SK-N-SH (cell line): ENCODE data around the gene RNASEH1. TPM values are rescaled to one million over a fixed set of nuclear protein-coding genes. Genes with fewer than 3 reads are reported as not detected.

ENCODE experiments used
- CTCF ChIA-PET: fragments of 300-600, 350-600 bp; formaldehyde crosslinking; extraction: SDS; loops from one replicate; lab custom pipeline; 2021; lab: Yijun Ruan, JAX
- POLR2A ChIA-PET: fragments of 350-600 bp; sonication (Branson Sonifier 250); formaldehyde crosslinking; extraction: SDS; loops from one replicate; lab custom pipeline; 2020; ENCODE audit warnings: antibody characterized with exemption, inconsistent platforms; lab: Yijun Ruan, JAX
- DNase-seq: peaks from one replicate; pipeline ENCODE4 v3.0.0; 2012
- H2AFZ ChIP-seq: fragments of 200-600 bp; sonication (generic); 2 replicates; pipeline ENCODE4 v1.8.1; 2016; ENCODE audit warnings: antibody characterized with exemption, mild to moderate bottlenecking, low read depth
- H3F3A ChIP-seq: fragments of 200-600 bp; sonication (generic); replicated peaks from 2 replicates; pipeline ENCODE3; 2016; ENCODE audit warnings: antibody characterized with exemption, mild to moderate bottlenecking; ENCODE audit not compliant: insufficient read depth
- H3K27ac ChIP-seq, 2 experiments: fragments of 200-500 bp in 1 of 2; fragments of 200-600 bp in 1 of 2; sonication (Bioruptor generic) in 1 of 2; sonication (generic), shearing (Covaris generic) in 1 of 2; 2 replicates each; pipeline versions ENCODE4 v1.5.1 to v1.6.1; 2014 to 2016; ENCODE audit warnings: low read depth in 2 of 2, inconsistent platforms in 1 of 2, low read length in 1 of 2, mild to moderate bottlenecking in 1 of 2, mixed read lengths in 1 of 2
- H3K27me3 ChIP-seq: fragments of 200-600 bp; sonication (generic), shearing (Covaris generic); 2 replicates; pipeline ENCODE4 v1.6.1; 2016; ENCODE audit warnings: mixed run types; ENCODE audit not compliant: insufficient read depth
- H3K36me3 ChIP-seq, 2 experiments: fragments of 200-500 bp in 1 of 2; fragments of 200-600 bp in 1 of 2; sonication (Bioruptor generic) in 1 of 2; sonication (generic) in 1 of 2; replicated peaks in 1 of 2; 2 replicates each; pipeline versions ENCODE3 to v1.5.1; 2014 to 2016; ENCODE audit warnings: low read length in 1 of 2, mild to moderate bottlenecking in 1 of 2; ENCODE audit not compliant: insufficient read depth in 2 of 2, control insufficient read depth in 1 of 2
- H3K4me1 ChIP-seq, 2 experiments: fragments of 200-500 bp in 1 of 2; fragments of 200-600 bp in 1 of 2; sonication (Bioruptor generic) in 1 of 2; sonication (generic), shearing (Covaris generic) in 1 of 2; 2 replicates each; pipeline versions ENCODE4 v1.5.1 to v1.6.1; 2014 to 2016; ENCODE audit warnings: low read depth in 1 of 2, low read length in 1 of 2, mixed run types in 1 of 2; ENCODE audit not compliant: insufficient read depth in 2 of 2, control insufficient read depth in 1 of 2
- H3K4me2 ChIP-seq: fragments of 200-600 bp; sonication (generic), shearing (Covaris generic); 2 replicates; pipeline ENCODE4 v1.6.1; 2017; ENCODE audit warnings: mixed run types
- H3K4me3 ChIP-seq, 2 experiments: fragments of 200-500 bp in 1 of 2; fragments of 200-600 bp in 1 of 2; sonication (Bioruptor generic) in 1 of 2; sonication (generic), shearing (Covaris generic) in 1 of 2; 2 replicates each; pipeline versions ENCODE4 v1.5.1 to v1.8.1; 2014 to 2016; ENCODE audit warnings: low read depth in 2 of 2, inconsistent platforms in 1 of 2, low read length in 1 of 2, mild to moderate bottlenecking in 1 of 2, mixed read lengths in 1 of 2, moderate library complexity in 1 of 2
- H3K79me2 ChIP-seq: fragments of 200-600 bp; sonication (generic); 2 replicates; pipeline ENCODE4 v1.8.1; 2017; ENCODE audit warnings: mild to moderate bottlenecking; ENCODE audit not compliant: insufficient read depth
- H3K9ac ChIP-seq: fragments of 200-600 bp; sonication (generic); 2 replicates; pipeline ENCODE4 v1.6.1; 2017; ENCODE audit warnings: mixed run types
- H3K9me2 ChIP-seq: fragments of 200-600 bp; sonication (generic); 2 replicates; pipeline ENCODE4 v1.6.1; 2017; ENCODE audit warnings: mixed run types
- H3K9me3 ChIP-seq: fragments of 200-600 bp; sonication (generic); 2 replicates; pipeline ENCODE4 v1.6.1; 2017; ENCODE audit warnings: mixed run types, mild to moderate bottlenecking, moderate library complexity
- H4K20me1 ChIP-seq: fragments of 200-600 bp; sonication (generic); 2 replicates; pipeline ENCODE4 v1.6.1; 2017; ENCODE audit warnings: mild to moderate bottlenecking, mixed run types; ENCODE audit not compliant: insufficient read depth
- CHD2 ChIP-seq: fragments of 150-350 bp; IDR thresholded peaks from 2 replicates; pipeline ENCODE4 v1.6.1; 2018; ENCODE audit warnings: low read length; ENCODE audit not compliant: partially characterized antibody
- EP300 ChIP-seq, 2 experiments: IDR thresholded peaks; 2 replicates each; pipeline versions ENCODE4 v1.4.0 to v1.6.1; 2012; ENCODE audit warnings: borderline replicate concordance in 1 of 2, low read depth in 1 of 2, low read length in 1 of 2
- EZH2phosphoT487 ChIP-seq: fragments of 200-600 bp; sonication (generic); IDR thresholded peaks from 2 replicates; pipeline ENCODE4 v1.6.1; 2017; ENCODE audit warnings: low read depth, mixed run types, mild to moderate bottlenecking, antibody characterized with exemption, moderate library complexity, borderline replicate concordance
- FOSL2 ChIP-seq: IDR thresholded peaks from 2 replicates; pipeline ENCODE4 v1.4.0; 2012; ENCODE audit warnings: low read depth, mild to moderate bottlenecking, moderate library complexity, borderline replicate concordance
- GABPA ChIP-seq: IDR thresholded peaks from 2 replicates; pipeline ENCODE4 v1.4.0; 2012; ENCODE audit warnings: low read depth, mild to moderate bottlenecking
- GATA2 ChIP-seq: sonication (generic); formaldehyde crosslinking; IDR thresholded peaks from 2 replicates; pipeline ENCODE4 v1.5.0; 2020; ENCODE audit warnings: mild to moderate bottlenecking, missing genetic modification reagents
- MEF2A ChIP-seq: IDR thresholded peaks from 2 replicates; pipeline ENCODE4 v1.4.0; 2012; ENCODE audit warnings: low read depth, borderline replicate concordance
- MXI1 ChIP-seq: IDR thresholded peaks from 2 replicates; pipeline ENCODE4 v1.6.1; 2012; ENCODE audit warnings: mild to moderate bottlenecking, low read depth, low read length, improper control_type of control experiment
- NFIC ChIP-seq: IDR thresholded peaks from 2 replicates; pipeline ENCODE4 v1.4.0; 2012; ENCODE audit warnings: borderline replicate concordance
- RXRA ChIP-seq: IDR thresholded peaks from 2 replicates; pipeline ENCODE4 v1.4.0; 2012; ENCODE audit warnings: low read depth, mild to moderate bottlenecking, borderline replicate concordance
- SIN3A ChIP-seq: IDR thresholded peaks from 2 replicates; pipeline ENCODE4 v1.6.1; 2012; ENCODE audit warnings: low read depth, mild to moderate bottlenecking, low read length, moderate library complexity, borderline replicate concordance
- SMC3 ChIP-seq: IDR thresholded peaks from 2 replicates; pipeline ENCODE4 v1.6.1; 2012; ENCODE audit warnings: low read depth, low read length, improper control_type of control experiment
- TAF1 ChIP-seq: IDR thresholded peaks from 2 replicates; pipeline ENCODE4 v1.6.1; 2012; ENCODE audit warnings: low read depth, mild to moderate bottlenecking, low read length, moderate library complexity, borderline replicate concordance
- TEAD4 ChIP-seq: IDR thresholded peaks from 2 replicates; pipeline ENCODE4 v1.4.0; 2012; ENCODE audit warnings: mild to moderate bottlenecking, borderline replicate concordance; ENCODE audit not compliant: insufficient read depth
- WGBS: methylation state at CpG from one replicate; pipeline ENCODE4 v1.1.6; 2017; ENCODE audit warnings: low lambda C conversion rate; 5-methylcytosine and 5-hydroxymethylcytosine counted together
- polyA plus RNA-seq, 3 experiments: library from polyadenylated mRNA; depleted of rRNA; stranded (reverse); fragments of >200 nt; gene quantifications; 2 replicates each; pipeline ENCODE4 v1.2.3, GENCODE V29; 2012
- TF ChIP-seq, protein P1 (sequence below): fragments of 150-350 bp; IDR thresholded peaks from 2 replicates; pipeline ENCODE4 v1.6.1; 2017; ENCODE audit warnings: antibody characterized with exemption, low read length, low read depth, borderline replicate concordance
- TF ChIP-seq, protein P2 (sequence below): IDR thresholded peaks from 2 replicates; pipeline ENCODE4 v1.4.0; 2012; ENCODE audit warnings: low read depth, borderline replicate concordance
- TF ChIP-seq, protein P3 (sequence below): IDR thresholded peaks from 2 replicates; pipeline ENCODE4; 2012
- TF ChIP-seq, protein P4 (sequence below): IDR thresholded peaks from 2 replicates; pipeline ENCODE4 v1.6.1; 2012; ENCODE audit warnings: mild to moderate bottlenecking, low read depth, low read length, moderate library complexity

RNASEH1 gene
- polyA plus RNA-seq, 1 of the 3 experiments (the other 2 are of a cell fraction): 34.4 TPM

DNA sequence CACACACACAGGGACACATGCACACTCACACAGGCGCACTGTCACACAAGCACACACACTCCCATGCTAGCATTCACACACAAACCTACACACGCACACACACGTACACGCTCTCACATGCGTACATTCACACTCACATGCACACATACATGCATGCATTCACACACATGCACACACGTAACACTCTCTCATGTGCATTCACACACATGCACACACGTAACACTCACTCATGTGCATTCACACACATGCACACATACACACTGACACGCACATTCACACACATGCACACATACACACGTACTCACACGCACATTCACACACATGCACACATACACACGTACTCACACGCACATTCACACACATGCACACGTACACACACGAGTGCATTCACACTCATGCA, 55.1 kb downstream of the RNASEH1 start:
- ChIA-PET POLR2A (no interaction called here), CTCF (no interaction called here)
- no peaks in the 10 kb centered on the region for H3K79me2 ChIP-seq
- no peaks in the 10 kb centered on the region for H3K9me2 ChIP-seq
- no peak overlapping the region for H3K9ac ChIP-seq
- peaks cover 33 to 48% of the 10 kb centered on the region in 2 experiments for H3K36me3 ChIP-seq
- H3K4me1 ChIP-seq: no peaks in the 10 kb centered on the region
- H2AFZ ChIP-seq: no peak overlapping the region
- no peaks in the 10 kb centered on the region for H3K9me3 ChIP-seq
- H3K27ac ChIP-seq: no peak overlapping the region
- no peak overlapping the region for H3K4me3 ChIP-seq
- TF ChIP-seq CHD2 (no peak), FOSL2 (no peak), SMC3 (no peak), EP300 (IDR thresholded peaks at IDR 0.05; ENCODE audit: borderline replicate concordance in 1 of 2, low read depth in 1 of 2, low read length in 1 of 2) (no peak), EZH2phosphoT487 (no peak), GABPA (no peak), TEAD4 (no peak), NFIC (no peak), TAF1 (no peak), RXRA (no peak), MXI1 (no peak)
- TF ChIP-seq, protein P1, sequence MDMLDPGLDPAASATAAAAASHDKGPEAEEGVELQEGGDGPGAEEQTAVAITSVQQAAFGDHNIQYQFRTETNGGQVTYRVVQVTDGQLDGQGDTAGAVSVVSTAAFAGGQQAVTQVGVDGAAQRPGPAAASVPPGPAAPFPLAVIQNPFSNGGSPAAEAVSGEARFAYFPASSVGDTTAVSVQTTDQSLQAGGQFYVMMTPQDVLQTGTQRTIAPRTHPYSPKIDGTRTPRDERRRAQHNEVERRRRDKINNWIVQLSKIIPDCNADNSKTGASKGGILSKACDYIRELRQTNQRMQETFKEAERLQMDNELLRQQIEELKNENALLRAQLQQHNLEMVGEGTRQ: no peak
- TF ChIP-seq, protein P2, sequence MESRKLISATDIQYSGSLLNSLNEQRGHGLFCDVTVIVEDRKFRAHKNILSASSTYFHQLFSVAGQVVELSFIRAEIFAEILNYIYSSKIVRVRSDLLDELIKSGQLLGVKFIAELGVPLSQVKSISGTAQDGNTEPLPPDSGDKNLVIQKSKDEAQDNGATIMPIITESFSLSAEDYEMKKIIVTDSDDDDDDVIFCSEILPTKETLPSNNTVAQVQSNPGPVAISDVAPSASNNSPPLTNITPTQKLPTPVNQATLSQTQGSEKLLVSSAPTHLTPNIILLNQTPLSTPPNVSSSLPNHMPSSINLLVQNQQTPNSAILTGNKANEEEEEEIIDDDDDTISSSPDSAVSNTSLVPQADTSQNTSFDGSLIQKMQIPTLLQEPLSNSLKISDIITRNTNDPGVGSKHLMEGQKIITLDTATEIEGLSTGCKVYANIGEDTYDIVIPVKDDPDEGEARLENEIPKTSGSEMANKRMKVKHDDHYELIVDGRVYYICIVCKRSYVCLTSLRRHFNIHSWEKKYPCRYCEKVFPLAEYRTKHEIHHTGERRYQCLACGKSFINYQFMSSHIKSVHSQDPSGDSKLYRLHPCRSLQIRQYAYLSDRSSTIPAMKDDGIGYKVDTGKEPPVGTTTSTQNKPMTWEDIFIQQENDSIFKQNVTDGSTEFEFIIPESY: no peak
- TF ChIP-seq, all 33 proteins: peak for 0
- no peak for DNase-seq
- Histone ChIP-seq H3F3A (no peaks in the 10 kb centered on the region), H4K20me1 (no peaks in the 10 kb centered on the region), H3K4me2 (no peak overlapping the region), H3K27me3 (no peaks in the 10 kb centered on the region)
- WGBS: 92% methylated on average over 14 of the region's 14 CpGs

DNA sequence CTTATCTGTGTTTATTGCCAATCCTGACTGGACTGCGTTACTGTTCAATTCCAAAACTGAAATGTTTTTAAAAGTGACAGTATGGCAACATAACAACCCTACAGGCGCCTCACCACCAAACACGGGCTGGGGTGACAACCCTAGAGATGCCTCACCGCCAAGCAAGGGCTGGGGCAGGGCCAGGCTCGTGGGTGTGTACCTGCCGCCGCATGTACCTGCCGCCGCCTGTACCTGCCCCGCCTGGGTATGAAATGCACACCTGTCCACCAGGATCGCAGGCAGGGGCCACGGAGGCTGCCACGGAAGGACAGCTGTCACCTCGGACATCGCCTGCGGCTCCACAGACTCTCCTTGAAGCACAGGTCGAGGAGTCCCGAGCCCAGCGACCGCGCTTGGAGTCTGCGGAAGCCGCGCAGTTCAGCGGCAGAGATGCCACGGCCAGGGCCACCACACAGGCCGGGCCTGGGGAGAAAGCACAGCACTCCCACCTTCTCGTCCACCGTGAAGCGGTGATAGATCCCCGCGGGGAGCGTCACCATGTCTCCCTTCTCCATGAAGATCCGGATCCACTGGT, 57.7 kb downstream of the RNASEH1 start:
- Histone ChIP-seq H3K79me2 (no peaks in the 10 kb centered on the region), H2AFZ (no peak overlapping the region), H3K9ac (no peak overlapping the region), H3F3A (no peaks in the 10 kb centered on the region), H3K36me3 (peaks cover 30 to 48% of the 10 kb centered on the region in 2 experiments), H3K4me3 (no peak overlapping the region), H4K20me1 (no peaks in the 10 kb centered on the region), H3K9me2 (no peaks in the 10 kb centered on the region), H3K4me1 (no peaks in the 10 kb centered on the region), H3K27me3 (no peaks in the 10 kb centered on the region), H3K9me3 (no peaks in the 10 kb centered on the region), H3K4me2 (no peak overlapping the region), H3K27ac (no peak overlapping the region)
- no peak for DNase-seq
- no peak for TF ChIP-seq FOSL2
- TF ChIP-seq SIN3A: no peak
- no peak for TF ChIP-seq TAF1
- TF ChIP-seq EZH2phosphoT487: no peak
- TF ChIP-seq, protein P3, sequence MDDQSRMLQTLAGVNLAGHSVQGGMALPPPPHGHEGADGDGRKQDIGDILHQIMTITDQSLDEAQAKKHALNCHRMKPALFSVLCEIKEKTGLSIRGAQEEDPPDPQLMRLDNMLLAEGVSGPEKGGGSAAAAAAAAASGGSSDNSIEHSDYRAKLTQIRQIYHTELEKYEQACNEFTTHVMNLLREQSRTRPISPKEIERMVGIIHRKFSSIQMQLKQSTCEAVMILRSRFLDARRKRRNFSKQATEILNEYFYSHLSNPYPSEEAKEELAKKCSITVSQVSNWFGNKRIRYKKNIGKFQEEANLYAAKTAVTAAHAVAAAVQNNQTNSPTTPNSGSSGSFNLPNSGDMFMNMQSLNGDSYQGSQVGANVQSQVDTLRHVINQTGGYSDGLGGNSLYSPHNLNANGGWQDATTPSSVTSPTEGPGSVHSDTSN: no peak
- no peak for TF ChIP-seq MEF2A
- TF ChIP-seq CHD2: no peak
- TF ChIP-seq, protein P4, sequence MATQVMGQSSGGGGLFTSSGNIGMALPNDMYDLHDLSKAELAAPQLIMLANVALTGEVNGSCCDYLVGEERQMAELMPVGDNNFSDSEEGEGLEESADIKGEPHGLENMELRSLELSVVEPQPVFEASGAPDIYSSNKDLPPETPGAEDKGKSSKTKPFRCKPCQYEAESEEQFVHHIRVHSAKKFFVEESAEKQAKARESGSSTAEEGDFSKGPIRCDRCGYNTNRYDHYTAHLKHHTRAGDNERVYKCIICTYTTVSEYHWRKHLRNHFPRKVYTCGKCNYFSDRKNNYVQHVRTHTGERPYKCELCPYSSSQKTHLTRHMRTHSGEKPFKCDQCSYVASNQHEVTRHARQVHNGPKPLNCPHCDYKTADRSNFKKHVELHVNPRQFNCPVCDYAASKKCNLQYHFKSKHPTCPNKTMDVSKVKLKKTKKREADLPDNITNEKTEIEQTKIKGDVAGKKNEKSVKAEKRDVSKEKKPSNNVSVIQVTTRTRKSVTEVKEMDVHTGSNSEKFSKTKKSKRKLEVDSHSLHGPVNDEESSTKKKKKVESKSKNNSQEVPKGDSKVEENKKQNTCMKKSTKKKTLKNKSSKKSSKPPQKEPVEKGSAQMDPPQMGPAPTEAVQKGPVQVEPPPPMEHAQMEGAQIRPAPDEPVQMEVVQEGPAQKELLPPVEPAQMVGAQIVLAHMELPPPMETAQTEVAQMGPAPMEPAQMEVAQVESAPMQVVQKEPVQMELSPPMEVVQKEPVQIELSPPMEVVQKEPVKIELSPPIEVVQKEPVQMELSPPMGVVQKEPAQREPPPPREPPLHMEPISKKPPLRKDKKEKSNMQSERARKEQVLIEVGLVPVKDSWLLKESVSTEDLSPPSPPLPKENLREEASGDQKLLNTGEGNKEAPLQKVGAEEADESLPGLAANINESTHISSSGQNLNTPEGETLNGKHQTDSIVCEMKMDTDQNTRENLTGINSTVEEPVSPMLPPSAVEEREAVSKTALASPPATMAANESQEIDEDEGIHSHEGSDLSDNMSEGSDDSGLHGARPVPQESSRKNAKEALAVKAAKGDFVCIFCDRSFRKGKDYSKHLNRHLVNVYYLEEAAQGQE: no peak
- TF ChIP-seq NFIC: no peak
- no peak for TF ChIP-seq SMC3
- TF ChIP-seq GATA2 (CRISPR knock-in tag): no peak
- ChIA-PET POLR2A (no interaction called here), CTCF (interaction anchor here (1.0 kb wide), 1 partner anchor 10 kb away, joined by 3 read pairs; no protein-coding TSS in a partner anchor)
- 97% methylated on average over 31 of the region's 34 CpGs for WGBS
